K562 (cell line): ENCODE data around the gene HOXB3. TPM values are rescaled to one million over a fixed set of nuclear protein-coding genes. Genes with fewer than 3 reads are reported as not detected.

ENCODE experiments used
- BRD4 ChIP-seq: fragments of 200-600 bp; sonication (generic); IDR thresholded peaks from 2 replicates; pipeline ENCODE4 v1.6.1; 2017; ENCODE audit warnings: inconsistent platforms
- CREBBP ChIP-seq: IDR thresholded peaks from one replicate; pipeline ENCODE4 v1.6.1; 2012; ENCODE audit warnings: low read depth, mild to moderate bottlenecking, control low read depth, inconsistent platforms, low read length
- EGR1 ChIP-seq: fragments of 450-650 bp; conservative IDR thresholded peaks from 2 replicates; pipeline ENCODE4 v1.6.1; 2017; ENCODE audit warnings: mild to moderate bottlenecking
- FOSL1 ChIP-seq: fragments of 200-800 bp; sonication (Bioruptor generic); conservative IDR thresholded peaks from 2 replicates; pipeline ENCODE4 v1.6.1; 2016; ENCODE audit warnings: missing genetic modification characterization, missing compliant biosample characterization
- HDAC1 ChIP-seq, 2 experiments: fragments of 450-650 bp; IDR thresholded peaks; 2 replicates each; pipeline ENCODE4 v1.6.1; 2016 to 2017; ENCODE audit warnings: inconsistent platforms in 1 of 2, mild to moderate bottlenecking in 1 of 2, moderate library complexity in 1 of 2
- KDM2B ChIP-seq: fragments of 250-450 bp; sonication (Bioruptor Pico); IDR thresholded peaks from 2 replicates; pipeline ENCODE4 v1.8.0; 2021; ENCODE audit warnings: mild to moderate bottlenecking, moderate library complexity
- MEF2A ChIP-seq: IDR thresholded peaks from 2 replicates; pipeline ENCODE4 v1.6.1; 2011; ENCODE audit warnings: low read depth, mild to moderate bottlenecking, low read length, moderate library complexity; ENCODE audit not compliant: control insufficient read depth
- MEIS2 ChIP-seq: fragments of 450-650 bp; IDR thresholded peaks from 2 replicates; pipeline ENCODE4 v1.6.1; 2014; ENCODE audit warnings: mild to moderate bottlenecking; ENCODE audit not compliant: partially characterized antibody
- MXI1 ChIP-seq: IDR thresholded peaks from 2 replicates; pipeline ENCODE4 v1.6.1; 2011; ENCODE audit warnings: low read depth, mild to moderate bottlenecking, improper control_type of control experiment, low read length
- NCOR1 ChIP-seq: fragments of 450-650 bp; IDR thresholded peaks from 2 replicates; pipeline ENCODE4 v1.6.1; 2016; ENCODE audit warnings: mild to moderate bottlenecking, moderate library complexity
- NR4A1 ChIP-seq, 2 experiments: fragments of 250-450 bp in 1 of 2; fragments of 450-650 bp in 1 of 2; sonication (Bioruptor Pico) in 1 of 2; IDR thresholded peaks; 2 replicates each; pipeline versions ENCODE4 v1.4.0 to v1.6.1; 2016 to 2020; ENCODE audit warnings: mild to moderate bottlenecking in 2 of 2, missing compliant biosample characterization in 1 of 2, missing genetic modification characterization in 1 of 2, moderate library complexity in 1 of 2
- PHF8 ChIP-seq: fragments of 200-600 bp; sonication (generic); IDR thresholded peaks from 2 replicates; pipeline ENCODE4 v1.6.1; 2012; ENCODE audit warnings: mixed run types, mild to moderate bottlenecking, inconsistent platforms, low read length, moderate library complexity, borderline replicate concordance
- POLR2A ChIP-seq: fragments of 450-650 bp; conservative IDR thresholded peaks from 2 replicates; pipeline ENCODE4 v1.6.1; 2016
- RBFOX2 ChIP-seq: fragments of 200-400 bp; formaldehyde crosslinking; IDR thresholded peaks from 2 replicates; pipeline ENCODE4 v1.6.1; 2017; ENCODE audit warnings: low read depth, mild to moderate bottlenecking, low read length, moderate library complexity
- TAF9B ChIP-seq: fragments of 450-650 bp; IDR thresholded peaks from 2 replicates; pipeline ENCODE4 v1.6.1; 2018; ENCODE audit warnings: mild to moderate bottlenecking; ENCODE audit not compliant: partially characterized antibody
- ZBTB7A ChIP-seq: IDR thresholded peaks from 2 replicates; pipeline ENCODE4 v1.6.1; 2011; ENCODE audit warnings: low read depth, mild to moderate bottlenecking, low read length, moderate library complexity, borderline replicate concordance; ENCODE audit not compliant: control insufficient read depth
- ZKSCAN8 ChIP-seq: fragments of 200-800 bp; sonication (Bioruptor generic); IDR thresholded peaks from 2 replicates; pipeline ENCODE4 v1.6.1; 2016; ENCODE audit warnings: missing genetic modification characterization, missing compliant biosample characterization
- ZNF584 ChIP-seq: fragments of 200-800 bp; sonication (Bioruptor generic); IDR thresholded peaks from 2 replicates; pipeline ENCODE4 v1.6.1; 2016; ENCODE audit warnings: low read depth, mild to moderate bottlenecking, missing genetic modification characterization, missing compliant biosample characterization
- polyA plus RNA-seq, 8 experiments: library from polyadenylated mRNA; depleted of rRNA in 4 of 8; stranded (reverse) in 5 of 8; unstranded in 3 of 8; fragments of >200 nt; fragmentation: Nextera tagmentation in 2 of 8; fragmentation: Illumina TruSeq in 1 of 8; extraction: Ambion mirVana in 2 of 8; extraction: Trizol in 1 of 8; gene quantifications; 2 replicates each; pipeline versions ENCODE4 v1.2.1 to v1.2.3, GENCODE V29; 2011 to 2014; ENCODE audit warnings: inconsistent platforms in 1 of 8, missing spikeins in 1 of 8
- total RNA-seq, 7 experiments: library from RNA; depleted of rRNA in 6 of 7; stranded (reverse); fragments of >200 nt in 6 of 7; fragmentation: Illumina TruSeq in 2 of 7; extraction: Trizol in 2 of 7; gene quantifications; 2 replicates each; pipeline versions ENCODE4 v1.2.1 to v1.2.3, GENCODE V29; 2011 to 2021; ENCODE audit warnings: low replicate concordance in 1 of 7
- TF ChIP-seq, protein P1 (sequence below): fragments of 250-450 bp; sonication (Bioruptor Pico); IDR thresholded peaks from 2 replicates; pipeline ENCODE4 v1.8.0; 2021; ENCODE audit warnings: moderate library complexity, mild to moderate bottlenecking, inconsistent platforms
- TF ChIP-seq, protein P2 (sequence below): fragments of 250-450 bp; sonication (Bioruptor Pico); IDR thresholded peaks from 2 replicates; pipeline ENCODE4 v1.4.0; 2020
- TF ChIP-seq, protein P3 (sequence below): fragments of 450-650 bp; IDR thresholded peaks from 2 replicates; pipeline ENCODE4 v1.6.1; 2016
- TF ChIP-seq, protein P4 (sequence below): fragments of 200-800 bp; sonication (Bioruptor generic); IDR thresholded peaks from 2 replicates; pipeline ENCODE4 v1.6.1; 2017; ENCODE audit warnings: missing genetic modification characterization, missing compliant biosample characterization
- TF ChIP-seq, protein P5 (sequence below), 3 experiments: fragments of 200-800 bp in 1 of 3; sonication (Bioruptor generic) in 1 of 3; sonication (generic) in 1 of 3; formaldehyde crosslinking in 1 of 3; IDR thresholded peaks; 2 replicates each; pipeline versions ENCODE4 v1.6.1 to v1.8.0; 2016 to 2022; ENCODE audit warnings: mild to moderate bottlenecking in 2 of 3, missing compliant biosample characterization in 2 of 3, missing genetic modification characterization in 2 of 3, missing genetic modification reagents in 1 of 3

HOXB3 gene
- total and polyA plus RNA-seq, 9 of the 15 experiments (the other 6 are each of a cell fraction or from before 2014, with no cell fraction given) = 2.4 to 41.3 (median 20.2) TPM

DNA sequence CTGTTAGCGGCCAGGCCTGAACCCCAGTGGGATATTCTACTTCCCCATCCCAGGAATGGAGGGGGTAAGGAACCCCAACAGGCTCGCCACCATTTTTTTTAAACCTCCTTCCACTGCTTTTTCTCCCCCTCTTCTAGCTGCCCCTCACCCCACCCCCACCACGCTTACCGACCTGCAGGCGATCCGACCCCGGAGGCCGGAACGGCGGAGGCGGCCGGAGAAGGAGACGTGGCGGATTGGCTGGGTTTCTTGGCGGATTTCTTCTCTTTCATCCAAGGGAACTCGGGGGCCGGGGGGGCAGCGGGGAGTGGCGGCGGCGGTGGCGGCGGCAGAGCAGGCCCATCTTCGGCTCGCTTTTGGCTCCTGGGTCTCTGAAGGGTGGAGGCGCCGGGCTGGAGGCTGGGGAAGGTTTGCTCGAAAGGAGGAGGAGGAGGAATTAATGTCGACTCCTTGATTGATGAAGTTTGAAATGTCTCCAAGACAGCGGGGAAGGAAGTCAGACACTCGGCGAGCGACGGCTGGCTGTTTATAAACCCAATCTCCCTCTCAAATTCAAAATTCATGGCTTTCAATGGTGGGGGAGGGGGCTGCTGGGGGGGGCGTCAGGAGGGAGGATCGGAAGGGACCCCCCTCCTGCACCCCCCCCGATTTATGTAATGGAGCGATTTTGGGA lies 45.6 kb downstream of the HOXB3 start (continued):
- TF ChIP-seq NCOR1 (peak; percentile 22; the same call in 1 of the 2 replicates), PHF8 (0 out of 2 replicates have a peak, but pooled peaks have one; percentile 8), NR4A1 (CRISPR knock-in tag; IDR thresholded peaks at IDR 0.05) (no peak), NR4A1 (tag; IDR thresholded peaks at IDR 0.05) (no peak), FOSL1 (tag) (no peak; the same call in 1 of the 2 replicates), MXI1 (no peak), ZNF584 (CRISPR knock-in tag) (no peak), KDM2B (CRISPR knock-in tag) (no peak), HDAC1 (IDR thresholded peaks at IDR 0.05) (no peak), EGR1 (peak; percentile 22; the same call in 1 of the 2 replicates), MEIS2 (peak; percentile 88), POLR2A (peak; percentile 71), TAF9B (peak; percentile 67), CREBBP (no peak), ZBTB7A (peak; percentile 51), BRD4 (peak; percentile 81), RBFOX2 (peak; percentile 74), MEF2A (no peak), ZKSCAN8 (CRISPR knock-in tag) (no peak)
- TF ChIP-seq, protein P1, sequence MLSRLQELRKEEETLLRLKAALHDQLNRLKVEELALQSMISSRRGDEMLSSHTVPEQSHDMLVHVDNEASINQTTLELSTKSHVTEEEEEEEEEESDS (CRISPR knock-in tag) = no peak
- TF ChIP-seq, protein P2, sequence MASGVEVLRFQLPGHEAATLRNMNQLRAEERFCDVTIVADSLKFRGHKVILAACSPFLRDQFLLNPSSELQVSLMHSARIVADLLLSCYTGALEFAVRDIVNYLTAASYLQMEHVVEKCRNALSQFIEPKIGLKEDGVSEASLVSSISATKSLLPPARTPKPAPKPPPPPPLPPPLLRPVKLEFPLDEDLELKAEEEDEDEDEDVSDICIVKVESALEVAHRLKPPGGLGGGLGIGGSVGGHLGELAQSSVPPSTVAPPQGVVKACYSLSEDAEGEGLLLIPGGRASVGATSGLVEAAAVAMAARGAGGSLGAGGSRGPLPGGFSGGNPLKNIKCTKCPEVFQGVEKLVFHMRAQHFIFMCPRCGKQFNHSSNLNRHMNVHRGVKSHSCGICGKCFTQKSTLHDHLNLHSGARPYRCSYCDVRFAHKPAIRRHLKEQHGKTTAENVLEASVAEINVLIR (CRISPR knock-in tag) = no peak
- TF ChIP-seq, protein P3, sequence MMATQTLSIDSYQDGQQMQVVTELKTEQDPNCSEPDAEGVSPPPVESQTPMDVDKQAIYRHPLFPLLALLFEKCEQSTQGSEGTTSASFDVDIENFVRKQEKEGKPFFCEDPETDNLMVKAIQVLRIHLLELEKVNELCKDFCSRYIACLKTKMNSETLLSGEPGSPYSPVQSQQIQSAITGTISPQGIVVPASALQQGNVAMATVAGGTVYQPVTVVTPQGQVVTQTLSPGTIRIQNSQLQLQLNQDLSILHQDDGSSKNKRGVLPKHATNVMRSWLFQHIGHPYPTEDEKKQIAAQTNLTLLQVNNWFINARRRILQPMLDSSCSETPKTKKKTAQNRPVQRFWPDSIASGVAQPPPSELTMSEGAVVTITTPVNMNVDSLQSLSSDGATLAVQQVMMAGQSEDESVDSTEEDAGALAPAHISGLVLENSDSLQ = peak; percentile 71; the same call in 1 of the 2 replicates
- TF ChIP-seq, protein P4, sequence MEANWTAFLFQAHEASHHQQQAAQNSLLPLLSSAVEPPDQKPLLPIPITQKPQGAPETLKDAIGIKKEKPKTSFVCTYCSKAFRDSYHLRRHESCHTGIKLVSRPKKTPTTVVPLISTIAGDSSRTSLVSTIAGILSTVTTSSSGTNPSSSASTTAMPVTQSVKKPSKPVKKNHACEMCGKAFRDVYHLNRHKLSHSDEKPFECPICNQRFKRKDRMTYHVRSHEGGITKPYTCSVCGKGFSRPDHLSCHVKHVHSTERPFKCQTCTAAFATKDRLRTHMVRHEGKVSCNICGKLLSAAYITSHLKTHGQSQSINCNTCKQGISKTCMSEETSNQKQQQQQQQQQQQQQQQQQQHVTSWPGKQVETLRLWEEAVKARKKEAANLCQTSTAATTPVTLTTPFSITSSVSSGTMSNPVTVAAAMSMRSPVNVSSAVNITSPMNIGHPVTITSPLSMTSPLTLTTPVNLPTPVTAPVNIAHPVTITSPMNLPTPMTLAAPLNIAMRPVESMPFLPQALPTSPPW (CRISPR knock-in tag) = peak; percentile 91
- TF ChIP-seq, protein P5, sequence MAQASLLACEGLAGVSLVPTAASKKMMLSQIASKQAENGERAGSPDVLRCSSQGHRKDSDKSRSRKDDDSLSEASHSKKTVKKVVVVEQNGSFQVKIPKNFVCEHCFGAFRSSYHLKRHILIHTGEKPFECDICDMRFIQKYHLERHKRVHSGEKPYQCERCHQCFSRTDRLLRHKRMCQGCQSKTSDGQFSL (CRISPR knock-in tag; IDR thresholded peaks at IDR 0.05) = 0 out of 2 replicates have a peak, but pooled peaks have one; percentile 18
- TF ChIP-seq, protein P5 (tag; IDR thresholded peaks at IDR 0.05) = peak in 1 of 2 experiments; percentile 98; a peak in 2 of 4 replicates
